ACHN (cell line): ENCODE measurements around the gene ZNF660.

Source experiments
- DNase-seq: peaks from one replicate; pipeline ENCODE4 v3.0.0-alpha.2; 2015
- in situ Hi-C: cut with HindIII; loops from 2 replicates; pipeline ENCODE4 v1.10.0; 2017; ENCODE audit warnings: low sequenced_read_pairs, low pct_ligation_motif_present, low pct_unique_long_range_greater_than_20kb

Gene ZNF660

GRCh38 chr3:44612678-44613077 is 27.9 kb downstream of the ZNF660 start:
- in situ Hi-C loops = no loop called here
- no peak for DNase-seq

DNA sequence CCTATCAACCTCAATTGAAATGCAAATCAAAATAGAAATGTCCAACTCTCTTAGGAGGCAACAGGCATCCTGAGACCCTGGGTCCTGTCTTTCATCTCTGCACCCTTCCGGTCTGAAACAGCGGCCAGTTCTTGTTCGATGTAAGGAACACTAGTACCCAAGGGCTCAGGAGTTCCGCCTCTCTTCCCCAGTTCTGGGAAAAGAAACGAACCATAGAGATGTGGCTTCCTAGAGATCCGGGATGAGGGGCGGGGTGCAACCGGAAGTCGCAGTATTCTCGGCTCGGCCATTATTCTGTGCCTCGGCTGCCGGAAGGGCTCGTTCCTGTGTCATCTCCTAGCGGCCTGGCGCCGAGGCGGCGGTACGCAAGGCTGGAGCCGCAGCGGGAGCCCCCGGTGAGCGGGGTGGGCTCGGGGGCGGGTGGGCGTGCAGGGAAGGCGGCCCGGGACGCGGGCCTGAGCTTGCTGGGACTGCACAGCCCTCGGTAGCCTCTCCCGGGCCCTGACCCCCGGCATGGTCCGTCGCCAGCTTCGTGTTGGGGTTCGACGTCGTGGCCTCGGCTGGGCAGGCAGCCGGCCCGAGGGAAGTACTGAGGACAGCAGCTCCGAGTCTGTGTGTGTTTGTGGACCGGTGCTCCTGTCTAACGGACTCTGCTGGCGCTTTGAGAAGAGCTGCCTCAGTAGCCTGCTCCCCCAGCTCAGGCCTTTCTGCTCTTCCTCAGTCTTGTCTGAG is 40.2 kb downstream of the ZNF660 start, which contains the start of gene ZNF197:
Gene ZNF197 (plus strand): TSS at position 288 of the 732 bp plus-strand sequence. CDS start 4,119 bp downstream, outside the sequence.
- in situ Hi-C loops = no loop called here
- DNase-seq = peak; percentile 83

DNA sequence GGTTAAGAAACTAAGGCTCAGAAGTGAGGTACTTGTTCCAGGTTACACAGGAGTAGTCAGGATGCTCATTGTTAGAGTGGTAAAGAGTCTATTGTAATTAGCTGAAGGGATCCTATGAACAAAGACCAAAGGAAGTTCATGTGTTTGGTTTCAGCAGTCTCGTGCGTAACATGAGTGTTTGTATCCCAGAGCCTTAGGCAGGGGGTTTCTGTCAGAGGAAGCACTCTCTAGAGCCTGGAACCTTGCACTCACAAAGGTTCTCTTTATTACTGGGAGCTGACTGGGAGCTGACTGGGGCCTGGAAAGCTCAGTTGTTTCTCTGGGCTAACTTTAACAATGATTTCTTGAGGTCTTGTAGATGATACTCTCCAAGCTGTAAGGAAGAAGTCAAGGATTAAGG is 44.0 kb downstream of the ZNF660 start:
- DNase-seq = no peak

DNA sequence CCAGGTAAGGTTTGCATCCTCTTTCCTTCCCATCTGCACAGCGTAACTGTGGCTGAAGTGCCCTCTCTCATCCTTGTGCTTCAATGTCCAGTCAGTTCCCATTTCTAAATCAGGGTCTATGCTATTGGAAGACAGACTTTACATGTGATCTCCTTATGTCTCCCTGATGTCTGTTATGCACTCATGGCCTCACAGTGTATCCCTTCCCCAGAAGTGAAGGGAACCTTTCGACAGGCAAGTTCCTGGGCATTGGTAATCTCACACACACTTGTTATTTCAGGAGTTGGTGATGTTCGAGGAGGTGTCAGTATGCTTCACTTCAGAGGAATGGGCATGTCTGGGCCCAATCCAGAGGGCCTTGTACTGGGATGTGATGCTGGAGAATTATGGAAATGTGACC is 47.4 kb downstream of the ZNF660 start:
- in situ Hi-C loops = no loop called here
- no peak for DNase-seq

More for the DNA sequence above, 44.0 kb downstream of the ZNF660 start:
- in situ Hi-C loops = no loop called here

DNA sequence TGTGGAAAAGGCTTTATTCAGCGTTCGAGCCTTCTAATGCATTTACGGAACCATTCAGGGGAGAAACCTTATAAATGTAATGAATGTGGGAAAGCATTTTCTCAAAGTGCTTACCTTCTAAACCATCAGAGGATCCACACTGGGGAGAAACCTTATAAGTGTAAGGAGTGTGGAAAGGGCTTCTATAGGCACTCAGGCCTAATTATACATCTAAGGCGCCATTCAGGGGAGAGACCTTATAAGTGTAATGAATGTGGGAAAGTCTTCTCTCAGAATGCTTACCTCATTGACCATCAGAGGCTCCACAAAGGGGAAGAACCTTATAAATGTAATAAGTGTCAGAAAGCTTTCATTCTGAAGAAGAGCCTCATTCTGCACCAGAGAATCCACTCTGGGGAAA is 57.6 kb downstream of the ZNF660 start:
- in situ Hi-C loops = no loop called here
- DNase-seq = no peak

GRCh38 chr3:44643024-44643423 is 58.3 kb downstream of the ZNF660 start:
- DNase-seq = no peak
- in situ Hi-C loops = no loop called here

DNA sequence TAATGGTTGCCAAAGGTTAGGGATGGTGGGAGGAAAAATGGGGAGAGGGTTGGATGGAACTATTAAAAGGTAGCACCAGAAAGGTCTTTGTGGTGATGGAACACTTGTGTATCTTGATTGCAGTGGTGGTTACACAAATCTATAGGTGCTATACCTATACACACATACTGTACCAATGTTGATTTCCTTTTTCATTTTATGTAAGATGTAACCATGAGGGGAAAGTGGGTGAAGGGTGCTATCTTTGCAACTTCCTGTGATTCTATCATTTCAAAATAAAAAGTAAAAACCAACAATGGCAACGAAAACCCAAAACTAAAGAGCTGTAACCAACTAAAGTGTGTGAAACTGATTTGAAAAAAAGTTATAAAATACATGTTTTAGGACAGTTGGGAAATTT is 63.0 kb downstream of the ZNF660 start:
- DNase-seq = no peak
- in situ Hi-C loops = no loop called here

DNA sequence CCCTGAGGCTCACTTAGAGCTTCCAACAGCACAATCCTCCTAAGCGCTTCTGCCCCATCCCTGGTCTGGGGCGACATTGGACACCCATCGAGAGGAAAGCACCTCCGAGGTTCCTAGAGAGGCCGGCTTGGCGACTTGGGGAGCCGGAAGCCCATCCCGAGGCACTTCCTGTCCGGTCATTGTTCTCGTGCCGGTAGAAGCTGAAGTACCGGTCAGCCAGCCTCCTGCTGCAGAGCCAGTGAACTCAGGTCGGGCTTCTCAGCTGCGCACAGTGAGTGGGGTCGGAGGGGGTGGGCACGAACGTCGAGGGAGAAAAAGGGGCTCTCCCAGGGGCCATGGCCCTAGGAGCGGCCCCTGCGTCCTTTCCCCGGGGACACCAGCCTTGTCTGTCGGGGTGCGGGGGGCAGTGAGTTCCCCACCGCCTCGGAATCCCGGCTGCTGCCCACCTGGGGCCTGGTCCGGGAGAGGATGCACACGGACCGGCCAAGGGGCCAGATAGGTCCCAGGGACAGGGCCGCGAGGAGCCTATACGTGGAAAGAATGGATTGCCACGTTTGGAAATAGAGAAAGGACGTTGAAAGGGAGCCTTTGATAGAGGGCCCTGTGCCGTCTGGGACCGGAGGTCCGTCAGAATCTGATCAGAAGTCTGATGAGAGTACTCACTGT is 63.9 kb downstream of the ZNF660 start, which contains the start of gene ZNF35:
Gene ZNF35 (plus strand): TSS at position 169 of the 666 bp plus-strand sequence. CDS start 2,336 bp downstream, outside the sequence.
- in situ Hi-C loops = no loop called here
- DNase-seq = peak; percentile 85
